Prostate gland (tissue), 2 donors: ENCODE results near the gene SLCO3A1.
A peak's percentile ranks its signal among the peaks of the same experiment; 100 is the strongest.

Experiments used
- CTCF ChIP-seq, 4 experiments: fragments of 200-600 bp in 2 of 4; fragments of 450-650 bp in 2 of 4; sonication (generic) in 2 of 4; IDR thresholded peaks; 1 replicate in 3 of 4; 2 replicates in 1 of 4; pipeline ENCODE4 v1.5.1; 2016 to 2019; ENCODE audit warnings: antibody characterized with exemption in 4 of 4, mild to moderate bottlenecking in 2 of 4, moderate library complexity in 2 of 4
- POLR2A ChIP-seq: fragments of 450-650 bp; IDR thresholded peaks from one replicate; pipeline ENCODE4 v1.6.1; 2016; ENCODE audit warnings: antibody characterized with exemption, mild to moderate bottlenecking
- POLR2AphosphoS5 ChIP-seq: sonication (generic); formaldehyde crosslinking; IDR thresholded peaks from one replicate; pipeline ENCODE4 v1.6.1; 2017; ENCODE audit warnings: antibody characterized with exemption

GRCh38 chr15:92077353-92078085 lies 224.0 kb downstream of the SLCO3A1 start:
- TF ChIP-seq POLR2AphosphoS5: no peak
- TF ChIP-seq CTCF (IDR thresholded peaks at IDR 0.05): peak; percentile 19 to 83 (median 68)
- no peak for TF ChIP-seq POLR2A
